Stimulated activated CD4-positive, alpha-beta T cell treated with anti-CD3 and anti-CD28 coated beads, Interleukin-12 subunit alpha, Interleukin-12 subunit beta, amount 100 ng/mL, for 4 hours (primary cell): ENCODE data around the gene UBE2QL1.

Experiments
- DNase-seq: peaks from one replicate; pipeline ENCODE4 v3.0.0-alpha.2; 2020

UBE2QL1 gene

GRCh38 chr5:6540111-6540827 lies 91.6 kb downstream of the UBE2QL1 start:
- DNase-seq = no peak

DNA sequence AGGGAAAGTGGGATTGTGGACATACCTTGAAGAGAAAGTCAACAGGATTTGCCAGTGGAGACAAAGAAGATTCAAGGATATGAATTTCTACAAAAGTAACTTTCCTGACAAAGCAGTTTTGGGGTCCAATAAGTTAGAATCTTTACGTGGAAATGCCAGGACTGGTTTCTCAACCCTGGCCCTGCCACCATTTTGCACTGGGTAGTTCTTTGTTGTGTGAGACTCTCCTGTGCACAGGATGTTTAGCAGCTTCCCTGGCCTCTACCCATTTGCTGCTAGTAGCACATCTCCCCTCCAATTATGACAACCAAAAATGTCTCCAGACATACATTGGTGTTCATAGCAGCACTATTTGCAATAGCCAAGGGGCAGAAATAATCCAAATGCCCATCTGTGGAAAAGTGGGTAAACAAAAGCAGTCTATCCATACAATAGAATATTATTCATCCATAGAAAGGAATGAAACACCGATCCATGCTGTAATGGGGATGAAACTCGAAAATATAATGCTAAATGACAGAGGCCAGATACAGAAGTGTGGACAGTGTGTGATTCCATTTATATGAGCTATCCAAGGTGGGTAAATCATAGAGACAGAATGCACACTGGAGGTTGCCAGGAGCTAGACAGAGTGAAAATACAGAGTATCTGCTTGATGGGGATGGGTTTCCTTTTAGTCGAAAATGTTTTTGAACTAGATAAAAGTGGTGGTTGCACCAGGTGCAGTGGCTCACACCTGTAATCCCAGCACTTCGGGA lies 92.8 kb downstream of the UBE2QL1 start:
- DNase-seq = no peak

- DNase-seq = no peak
Observed at GRCh38 chr5:6542421-6543345, 94.0 kb downstream of the UBE2QL1 start.

- DNase-seq = no peak
Observed at GRCh38 chr5:6543346-6543730, 94.7 kb downstream of the UBE2QL1 start.

- DNase-seq = no peak
Observed at GRCh38 chr5:6543830-6544560, 95.3 kb downstream of the UBE2QL1 start.
